PC-9 (cell line): Measurements from ENCODE around the gene CRIP2. TPM values are rescaled to one million over a fixed set of nuclear protein-coding genes. Genes with fewer than 3 reads are reported as not detected.
A peak's percentile ranks its signal among the peaks of the same experiment; 100 is the strongest.

Experiments used
- BruUV-seq: library from RNA; stranded (reverse); fragments of 400-500 nt; replicated peaks from 2 replicates; lab custom pipeline; 2021; lab: Mats Ljungman, UMichigan
- CTCF ChIA-PET: fragments of 300-600 bp; sonication (Branson Sonifier 250); formaldehyde crosslinking; loops from one replicate; lab custom pipeline; 2022; ENCODE audit warnings: antibody characterized with exemption; lab: Charles Lee
- POLR2A ChIA-PET: fragments of 300-600 bp; sonication (Branson Sonifier 250); formaldehyde crosslinking; loops from one replicate; lab custom pipeline; 2022; ENCODE audit warnings: antibody characterized with exemption; ENCODE audit not compliant: unreplicated experiment; lab: Charles Lee
- DNase-seq, 2 experiments: peaks; one replicate each; pipeline versions ENCODE4 v3.0.0 to v3.0.0-alpha.2; 2015 to 2022; ENCODE audit warnings: mixed read lengths in 1 of 2
- H2AFZ ChIP-seq: fragments of 200-600 bp; sonication (generic); 2 replicates; pipeline ENCODE4 v1.8.1; 2017; ENCODE audit warnings: antibody characterized with exemption
- H3F3A ChIP-seq: fragments of 200-600 bp; sonication (generic); 2 replicates; pipeline ENCODE4 v1.8.1; 2017; ENCODE audit warnings: antibody characterized with exemption, mild to moderate bottlenecking, low read depth; ENCODE audit not compliant: insufficient read depth
- H3K27ac ChIP-seq: fragments of 200-600 bp; sonication (generic); 2 replicates; pipeline ENCODE4 v1.6.1; 2016; ENCODE audit warnings: mixed run types
- H3K27me3 ChIP-seq: fragments of 200-600 bp; sonication (generic); 2 replicates; pipeline ENCODE4 v1.6.1; 2016; ENCODE audit warnings: low read depth, mixed run types; ENCODE audit not compliant: insufficient read depth
- H3K36me3 ChIP-seq: fragments of 200-600 bp; sonication (generic); 2 replicates; pipeline ENCODE4 v1.6.1; 2016; ENCODE audit warnings: low read depth, mixed run types
- H3K4me1 ChIP-seq: fragments of 200-600 bp; sonication (generic); replicated peaks from 2 replicates; pipeline ENCODE4 v1.6.1; 2016; ENCODE audit warnings: mixed run types; ENCODE audit not compliant: insufficient read depth
- H3K4me2 ChIP-seq: fragments of 200-600 bp; sonication (generic); 2 replicates; pipeline ENCODE4 v1.6.1; 2017; ENCODE audit warnings: mixed run types
- H3K4me3 ChIP-seq: fragments of 200-600 bp; sonication (generic); 2 replicates; pipeline ENCODE4 v1.6.1; 2016; ENCODE audit warnings: mixed run types
- H3K79me2 ChIP-seq: fragments of 200-600 bp; sonication (generic); 2 replicates; pipeline ENCODE4 v1.6.1; 2017; ENCODE audit warnings: low read depth, mixed run types
- H3K9me2 ChIP-seq: fragments of 200-600 bp; sonication (generic); 2 replicates; pipeline ENCODE4 v1.8.1; 2017; ENCODE audit warnings: mild to moderate bottlenecking; ENCODE audit not compliant: insufficient read depth
- H3K9me3 ChIP-seq: fragments of 200-600 bp; sonication (generic); 2 replicates; pipeline ENCODE4 v1.8.1; 2016; ENCODE audit warnings: low read depth; ENCODE audit not compliant: insufficient read depth
- H4K20me1 ChIP-seq: fragments of 200-600 bp; sonication (generic); 2 replicates; pipeline ENCODE4 v1.8.1; 2017; ENCODE audit not compliant: insufficient read depth
- CTCF ChIP-seq: fragments of 200-600 bp; sonication (generic); conservative IDR thresholded peaks from 2 replicates; pipeline ENCODE4 v1.6.1; 2017; ENCODE audit warnings: mixed run types, antibody characterized with exemption, mild to moderate bottlenecking, moderate library complexity
- EZH2 ChIP-seq: fragments of 200-600 bp; sonication (generic); IDR thresholded peaks from 2 replicates; pipeline ENCODE4 v1.8.0; 2017; ENCODE audit warnings: antibody characterized with exemption, low read depth
- intact Hi-C: fragments of 100-400 bp; cut with micrococcal nuclease; formaldehyde crosslinking; loops from one replicate; pipeline ENCODE4 v1.10.0; 2022; ENCODE audit not compliant: unreplicated experiment
- total RNA-seq: library from RNA; stranded (reverse); gene quantifications from 2 replicates; pipeline ENCODE4 v1.2.3, GENCODE V29; 2021

CRIP2 gene
- total RNA-seq, 1 experiment from 2014 or later = 50.2 TPM

- Histone ChIP-seq H3K4me2 (peak overlapping the region; percentile 80), H2AFZ (peak overlapping the region; percentile 90), H3K36me3 (no peaks in the 10 kb centered on the region), H3K79me2 (0 out of 2 replicates have a peak, but pooled peaks cover 5% of the 10 kb centered on the region), H3K4me3 (peak overlapping the region; percentile 94), H3K27me3 (no peaks in the 10 kb centered on the region), H3K27ac (peak overlapping the region; percentile 65), H3F3A (peaks cover 13% of the 10 kb centered on the region; the same call in 1 of the 2 replicates), H3K4me1 (peaks cover 28% of the 10 kb centered on the region), H4K20me1 (peaks cover 6% of the 10 kb centered on the region), H3K9me2 (no peaks in the 10 kb centered on the region), H3K9me3 (no peaks in the 10 kb centered on the region)
- intact Hi-C loops = loop anchor here (1.0 to 5.0 kb wide), 4 partner anchors 27 to 399 kb away; no protein-coding TSS in a partner anchor
- peak; percentile 74 for DNase-seq
- ChIA-PET CTCF (interaction anchor here (0.6 kb wide), 1 partner anchor 701 kb away, joined by 5 read pairs; no protein-coding TSS in a partner anchor), POLR2A (interaction anchor here (0.6 to 0.7 kb wide), 3 partner anchors 37 to 87 kb away, joined by 5 to 27 read pairs (median 12); no protein-coding TSS in a partner anchor)
- BruUV-seq = TSS peak; percentile 80
- TF ChIP-seq EZH2 (no peak), CTCF (no peak)
Measured at GRCh38 chr14:105491366-105491973, 16.8 kb downstream of the CRIP2 start.

- no TSS peak for BruUV-seq
- H3K4me2 ChIP-seq = peak overlapping the region; percentile 80
- H3K9me2 ChIP-seq = no peaks in the 10 kb centered on the region
- no peak overlapping the region for H3K27ac ChIP-seq
- TF ChIP-seq EZH2 (no peak), CTCF (no peak)
- ChIA-PET POLR2A (interaction anchor here (0.6 to 0.7 kb wide), 4 partner anchors 19 to 88 kb away, joined by 3 to 27 read pairs (median 8); no protein-coding TSS in a partner anchor), CTCF (interaction anchor here (0.6 to 0.7 kb wide), 2 partner anchors 9 to 701 kb away, joined by 3 to 5 read pairs; no protein-coding TSS in a partner anchor)
- peaks cover 26% of the 10 kb centered on the region for H3K4me1 ChIP-seq
- H3K9me3 ChIP-seq = no peaks in the 10 kb centered on the region
- H3K79me2 ChIP-seq = 0 out of 2 replicates have a peak, but pooled peaks cover 5% of the 10 kb centered on the region
- H2AFZ ChIP-seq = no peak overlapping the region
- intact Hi-C loops = loop anchor here (5.0 kb wide), 1 partner anchor 400 kb away; no protein-coding TSS in a partner anchor
- H4K20me1 ChIP-seq = peaks cover 6% of the 10 kb centered on the region
- H3K4me3 ChIP-seq = peak overlapping the region; percentile 94; the same call in 1 of the 2 replicates
- H3K36me3 ChIP-seq = no peaks in the 10 kb centered on the region
- peaks cover 13% of the 10 kb centered on the region; the same call in 1 of the 2 replicates for H3F3A ChIP-seq
- no peaks in the 10 kb centered on the region for H3K27me3 ChIP-seq
- no peak for DNase-seq
Measured at GRCh38 chr14:105492031-105492970, 17.7 kb downstream of the CRIP2 start.
